ENCODE results near the gene VIM.
A peak's percentile ranks its signal among the peaks of the same experiment; 100 is the strongest.

The VIM gene

DNA sequence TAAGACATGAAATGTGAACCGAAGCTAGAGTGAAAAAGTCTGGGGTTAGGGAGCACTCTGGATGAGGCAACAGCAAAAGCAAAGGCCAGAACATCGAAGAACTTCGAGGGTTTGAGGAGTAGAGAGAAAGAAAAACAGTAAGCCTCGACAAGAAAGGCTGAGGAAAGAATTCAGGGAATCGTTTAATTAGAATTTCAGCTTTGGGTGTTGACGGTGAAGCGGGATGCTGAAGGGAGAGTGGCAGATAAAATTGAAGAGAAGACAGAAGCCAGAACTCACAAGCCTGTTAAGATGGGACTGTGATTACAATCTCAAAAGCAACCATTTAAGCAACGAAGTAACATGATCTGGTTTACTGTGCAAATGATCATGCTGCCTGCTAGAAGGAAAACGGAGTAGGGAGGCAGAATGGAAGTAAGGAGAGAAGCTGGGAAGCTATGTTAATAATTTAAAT lies 28.7 kb upstream of the VIM start:
- peak overlapping the region; percentile 45 for H3K4me3 ChIP-seq (ENCODE audit: extremely low read depth, insufficient read depth, low read length, poor library complexity, severe bottlenecking)
- H3K9me3 ChIP-seq (ENCODE audit: control insufficient read depth, low read length), result peaks cover 11% of the 10 kb centered on the region
- H3K27ac ChIP-seq (ENCODE audit: low read depth, low read length, severe bottlenecking), result peak overlapping the region; percentile 97
- 8 to 10% methylated on average over 7 of the region's 9 CpGs for WGBS, 2 experiments (ENCODE audit: insufficient coverage in 2 of 2)
- peaks cover 33% of the 10 kb centered on the region for H3K4me1 ChIP-seq (ENCODE audit: control insufficient read depth, insufficient read depth, low read length, poor library complexity, severe bottlenecking)
- no peaks in the 10 kb centered on the region for H3K36me3 ChIP-seq (ENCODE audit: control insufficient read depth, insufficient read depth, low read length)

DNA sequence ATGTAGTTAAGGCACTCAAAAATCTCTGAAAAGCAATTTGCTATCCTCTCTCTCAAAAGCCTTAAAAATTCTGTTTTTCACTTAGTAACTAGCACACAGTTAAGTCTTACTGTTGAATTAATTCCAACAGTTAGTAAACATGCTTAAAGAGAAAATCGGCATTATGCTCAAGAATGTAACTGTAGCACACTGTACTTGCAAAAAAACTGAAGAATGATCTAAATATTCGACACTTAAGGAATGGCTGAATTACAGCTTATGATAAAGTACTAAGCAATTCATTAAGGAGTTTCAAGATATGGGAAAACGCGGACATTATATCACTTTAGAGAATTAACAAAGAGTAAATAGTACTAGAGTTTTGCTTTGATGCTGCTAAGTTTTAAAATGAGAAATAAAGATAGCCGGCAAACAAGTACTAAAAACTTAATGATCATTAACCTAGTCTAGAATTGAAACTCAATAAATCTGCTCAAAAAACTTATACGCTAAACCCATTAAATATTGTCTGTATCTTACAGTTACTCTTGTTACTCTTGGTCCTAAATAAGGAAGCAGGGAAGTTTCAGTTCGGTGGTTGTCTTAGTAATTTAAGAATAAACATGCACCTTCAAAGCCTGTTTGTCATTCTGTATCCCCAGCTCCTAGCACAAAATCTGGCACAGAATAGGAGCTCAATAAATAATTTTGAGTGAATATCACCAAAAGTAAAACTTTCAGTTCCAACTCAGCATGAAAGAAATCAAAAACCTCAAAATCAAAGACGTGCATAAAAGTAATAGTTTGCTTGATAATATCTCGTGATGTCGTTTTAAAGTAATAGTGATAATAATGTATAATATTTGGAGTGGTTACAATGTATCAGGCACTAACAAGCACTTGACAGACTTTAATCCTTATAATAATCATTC lies 27.8 kb upstream of the VIM start:
- H3K27ac ChIP-seq (ENCODE audit: low read depth, low read length, severe bottlenecking), result peak overlapping the region; percentile 97
- peaks cover 33% of the 10 kb centered on the region for H3K4me1 ChIP-seq (ENCODE audit: control insufficient read depth, insufficient read depth, low read length, poor library complexity, severe bottlenecking)
- H3K9me3 ChIP-seq (ENCODE audit: control insufficient read depth, low read length), result peaks cover 7% of the 10 kb centered on the region
- peak overlapping the region; percentile 45 for H3K4me3 ChIP-seq (ENCODE audit: extremely low read depth, insufficient read depth, low read length, poor library complexity, severe bottlenecking)
- no CpG with 5 or more reads among the region's 10 CpGs for WGBS, 2 experiments (ENCODE audit: insufficient coverage in 2 of 2)
- H3K36me3 ChIP-seq (ENCODE audit: control insufficient read depth, insufficient read depth, low read length), result no peaks in the 10 kb centered on the region

DNA sequence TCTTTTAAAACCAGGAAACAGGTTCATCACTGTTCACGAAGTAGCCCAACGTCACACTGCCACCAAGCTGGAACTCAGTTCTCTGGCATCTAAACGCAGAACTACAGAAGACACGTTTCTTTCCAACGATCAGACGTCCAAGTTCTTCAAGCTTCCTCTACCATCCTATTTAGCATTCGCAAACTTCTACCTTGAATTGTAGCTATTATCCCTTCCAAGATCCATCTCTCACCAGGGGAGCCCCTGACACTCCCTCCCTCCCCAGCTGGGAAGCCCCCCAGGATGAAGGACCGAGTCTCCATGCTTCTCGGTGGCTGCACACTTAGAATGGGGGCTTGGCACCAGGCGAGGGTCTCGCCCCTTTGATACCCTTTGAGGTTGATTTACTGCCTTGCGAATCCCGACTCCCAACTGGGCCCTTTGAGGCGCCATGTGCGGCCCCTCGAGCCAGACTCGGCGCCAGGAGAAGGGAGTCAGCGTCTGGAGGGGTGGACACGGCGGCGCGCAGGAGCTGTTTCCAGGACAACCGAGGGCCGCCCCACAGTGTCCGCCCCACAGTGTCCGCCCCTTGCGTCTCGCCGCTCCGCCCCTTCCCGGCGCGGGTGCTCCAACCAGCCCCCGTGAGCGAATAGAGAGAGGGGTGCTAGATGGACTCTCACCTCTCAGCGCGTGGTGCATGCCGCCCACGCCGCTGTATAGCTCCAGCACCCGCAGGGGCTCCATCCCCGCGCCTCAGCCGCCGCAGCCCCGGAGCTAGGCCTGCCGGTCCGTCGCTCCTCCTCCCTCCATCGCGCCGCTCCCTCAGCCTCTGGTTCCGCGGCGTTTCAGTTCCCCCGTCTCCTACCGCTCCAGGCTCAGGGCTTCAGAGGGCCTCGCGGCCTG lies 26.9 kb upstream of the VIM start, which contains the start of gene TRDMT1:
Gene TRDMT1, minus strand, starts transcription at position 761 of the 882 bp plus-strand sequence. Its CDS starts 38 bp downstream, at position 723.
- peak within 1 kb of the TSS; percentile 97 for H3K27ac ChIP-seq (ENCODE audit: low read depth, low read length, severe bottlenecking)
- peaks cover 5% of the 10 kb centered on the region for H3K9me3 ChIP-seq (ENCODE audit: control insufficient read depth, low read length)
- H3K4me3 ChIP-seq (ENCODE audit: extremely low read depth, insufficient read depth, low read length, poor library complexity, severe bottlenecking), result peak within 1 kb of the TSS; percentile 45
- H3K4me1 ChIP-seq (ENCODE audit: control insufficient read depth, insufficient read depth, low read length, poor library complexity, severe bottlenecking), result peaks cover 35% of the 10 kb centered on the region
- no peaks in the 10 kb centered on the region for H3K36me3 ChIP-seq (ENCODE audit: control insufficient read depth, insufficient read depth, low read length)
- WGBS, 2 experiments (ENCODE audit: insufficient coverage in 2 of 2), result 0% methylated on average over 28 to 39 of the region's 60 CpGs

DNA sequence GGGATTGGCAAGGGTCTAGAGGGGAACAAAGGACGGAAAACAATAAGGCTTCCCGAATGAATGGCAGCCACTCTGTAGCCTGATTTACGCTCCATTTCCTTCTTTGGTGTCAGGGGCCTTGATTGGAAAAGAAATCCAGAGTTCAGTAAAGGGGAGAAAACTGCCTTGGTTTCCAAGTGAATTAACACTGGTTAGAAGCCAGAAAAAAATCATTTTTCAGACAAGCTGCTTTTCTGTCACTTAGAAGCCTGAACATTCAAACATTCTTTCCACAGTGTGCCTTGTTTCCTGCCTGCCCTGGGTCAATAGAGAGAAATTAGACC lies 26.3 kb upstream of the VIM start:
- WGBS, 2 experiments (ENCODE audit: insufficient coverage in 2 of 2), result 7 to 15% methylated on average over 3 of the region's 3 CpGs
- Histone ChIP-seq H3K9me3 (ENCODE audit: control insufficient read depth, low read length) (peaks cover 5% of the 10 kb centered on the region), H3K36me3 (ENCODE audit: control insufficient read depth, insufficient read depth, low read length) (no peaks in the 10 kb centered on the region), H3K4me3 (ENCODE audit: extremely low read depth, insufficient read depth, low read length, poor library complexity, severe bottlenecking) (peak overlapping the region; percentile 45), H3K27ac (ENCODE audit: low read depth, low read length, severe bottlenecking) (peak overlapping the region; percentile 97), H3K4me1 (ENCODE audit: control insufficient read depth, insufficient read depth, low read length, poor library complexity, severe bottlenecking) (peaks cover 41% of the 10 kb centered on the region)

DNA sequence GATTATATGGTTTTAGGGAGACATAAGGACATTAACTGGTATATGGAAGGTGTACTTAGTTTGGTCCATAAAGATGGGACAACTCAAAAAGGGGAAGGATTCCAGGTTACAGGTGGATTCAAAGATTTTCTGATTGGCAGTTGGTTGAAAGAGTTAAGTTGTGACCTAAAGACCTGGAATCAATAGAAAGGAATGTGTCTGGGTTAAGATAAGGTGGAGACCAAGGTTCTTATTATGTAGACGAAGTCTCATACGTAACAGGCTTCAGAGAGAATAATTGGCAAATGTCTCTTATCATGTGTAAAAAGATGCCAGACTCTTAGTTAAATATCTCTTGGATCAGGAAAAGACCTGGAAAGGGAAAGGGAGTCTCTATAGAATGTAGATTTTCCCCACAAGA lies 25.5 kb upstream of the VIM start:
- Histone ChIP-seq H3K4me1 (ENCODE audit: control insufficient read depth, insufficient read depth, low read length, poor library complexity, severe bottlenecking) (peaks cover 42% of the 10 kb centered on the region), H3K27ac (ENCODE audit: low read depth, low read length, severe bottlenecking) (peak overlapping the region; percentile 97), H3K9me3 (ENCODE audit: control insufficient read depth, low read length) (peaks cover 5% of the 10 kb centered on the region), H3K4me3 (ENCODE audit: extremely low read depth, insufficient read depth, low read length, poor library complexity, severe bottlenecking) (no peak overlapping the region), H3K36me3 (ENCODE audit: control insufficient read depth, insufficient read depth, low read length) (no peaks in the 10 kb centered on the region)
- WGBS, 2 experiments (ENCODE audit: insufficient coverage in 2 of 2), result 80 to 87% methylated on average over 2 of the region's 2 CpGs

DNA sequence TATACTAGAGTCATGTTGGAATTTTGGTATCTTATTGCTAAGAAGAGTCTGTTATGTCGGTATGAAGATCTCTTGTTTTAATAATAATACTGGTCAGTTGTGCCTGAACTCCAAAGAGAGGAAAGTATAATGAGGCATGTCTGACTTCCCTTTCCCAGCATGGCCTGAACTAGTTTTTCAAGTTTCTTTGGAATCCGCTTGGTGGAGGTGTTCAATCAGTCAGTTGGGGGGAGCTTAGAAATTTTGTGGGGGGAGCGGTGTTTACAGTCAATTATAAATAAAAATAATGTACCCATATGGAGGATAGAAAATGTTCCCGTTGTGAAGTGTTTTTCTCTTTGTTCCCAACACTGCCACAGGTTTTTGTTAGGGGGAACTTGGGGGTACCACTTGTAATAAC lies 25.0 kb upstream of the VIM start:
- H3K4me1 ChIP-seq (ENCODE audit: control insufficient read depth, insufficient read depth, low read length, poor library complexity, severe bottlenecking), result peaks cover 42% of the 10 kb centered on the region

DNA sequence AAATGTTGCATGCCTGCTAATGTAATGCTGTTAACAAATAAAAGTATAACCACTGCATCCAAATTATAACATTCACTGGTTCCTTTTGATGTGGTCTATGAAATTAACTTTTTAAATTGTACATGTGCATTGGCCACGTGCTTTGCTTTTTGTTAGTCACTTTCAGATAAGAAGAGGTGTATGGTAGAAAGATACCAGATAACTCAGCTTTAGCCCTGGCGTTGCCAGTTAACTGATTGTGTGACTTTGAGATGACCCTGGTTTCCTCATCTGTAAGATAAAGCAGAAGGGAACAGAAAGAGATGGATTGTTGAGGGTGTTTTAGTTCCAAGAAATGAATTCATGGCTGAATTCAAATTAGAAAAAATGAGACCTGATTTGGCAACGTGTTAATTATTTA lies 24.6 kb upstream of the VIM start:
- WGBS, 2 experiments (ENCODE audit: insufficient coverage in 2 of 2), result 38 to 75% methylated on average over 2 of the region's 3 CpGs
- peak overlapping the region; percentile 97 for H3K27ac ChIP-seq (ENCODE audit: low read depth, low read length, severe bottlenecking)
- H3K9me3 ChIP-seq (ENCODE audit: control insufficient read depth, low read length), result no peaks in the 10 kb centered on the region
- peaks cover 42% of the 10 kb centered on the region for H3K4me1 ChIP-seq (ENCODE audit: control insufficient read depth, insufficient read depth, low read length, poor library complexity, severe bottlenecking)
- H3K36me3 ChIP-seq (ENCODE audit: control insufficient read depth, insufficient read depth, low read length), result no peaks in the 10 kb centered on the region
- no peak overlapping the region for H3K4me3 ChIP-seq (ENCODE audit: extremely low read depth, insufficient read depth, low read length, poor library complexity, severe bottlenecking)

More for the DNA sequence above, 25.0 kb upstream of the VIM start:
- 80 to 100% methylated on average over 1 to 2 of the region's 4 CpGs for WGBS, 2 experiments (ENCODE audit: insufficient coverage in 2 of 2)
- H3K9me3 ChIP-seq (ENCODE audit: control insufficient read depth, low read length), result peaks cover 3% of the 10 kb centered on the region
- H3K36me3 ChIP-seq (ENCODE audit: control insufficient read depth, insufficient read depth, low read length), result no peaks in the 10 kb centered on the region
- no peak overlapping the region for H3K4me3 ChIP-seq (ENCODE audit: extremely low read depth, insufficient read depth, low read length, poor library complexity, severe bottlenecking)
- peak overlapping the region; percentile 97 for H3K27ac ChIP-seq (ENCODE audit: low read depth, low read length, severe bottlenecking)

DNA sequence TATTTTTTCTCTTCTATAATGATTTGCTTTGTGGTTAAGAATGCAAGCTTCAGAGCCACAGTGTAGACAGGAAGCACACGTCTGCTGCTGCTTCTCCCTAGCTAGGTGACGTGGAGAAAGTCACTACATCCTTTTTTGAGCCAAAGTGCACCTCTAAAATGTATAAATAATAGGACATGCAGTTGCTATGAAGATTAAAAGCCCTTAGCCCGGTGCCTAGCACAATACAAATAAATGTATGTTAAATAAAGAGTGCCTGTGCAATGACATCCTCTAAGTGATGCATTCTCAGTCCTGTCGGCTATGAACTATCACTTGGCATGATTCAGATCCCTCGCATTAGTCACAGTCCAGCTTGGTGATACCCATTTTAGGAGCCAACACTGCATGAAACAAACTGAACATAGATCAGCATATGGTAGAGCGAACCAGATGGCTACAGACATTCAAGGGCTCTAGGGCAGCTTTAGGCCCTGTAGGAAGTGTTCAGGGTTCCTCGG lies 21.8 kb upstream of the VIM start:
- peaks cover 31% of the 10 kb centered on the region for H3K4me1 ChIP-seq (ENCODE audit: control insufficient read depth, insufficient read depth, low read length, poor library complexity, severe bottlenecking)
- H3K36me3 ChIP-seq (ENCODE audit: control insufficient read depth, insufficient read depth, low read length), result no peaks in the 10 kb centered on the region
- WGBS, 2 experiments (ENCODE audit: insufficient coverage in 2 of 2), result 86 to 93% methylated on average over 4 to 5 of the region's 7 CpGs
- H3K4me3 ChIP-seq (ENCODE audit: extremely low read depth, insufficient read depth, low read length, poor library complexity, severe bottlenecking), result no peak overlapping the region
- no peaks in the 10 kb centered on the region for H3K9me3 ChIP-seq (ENCODE audit: control insufficient read depth, low read length)
- peak overlapping the region; percentile 51 for H3K27ac ChIP-seq (ENCODE audit: low read depth, low read length, severe bottlenecking)

DNA sequence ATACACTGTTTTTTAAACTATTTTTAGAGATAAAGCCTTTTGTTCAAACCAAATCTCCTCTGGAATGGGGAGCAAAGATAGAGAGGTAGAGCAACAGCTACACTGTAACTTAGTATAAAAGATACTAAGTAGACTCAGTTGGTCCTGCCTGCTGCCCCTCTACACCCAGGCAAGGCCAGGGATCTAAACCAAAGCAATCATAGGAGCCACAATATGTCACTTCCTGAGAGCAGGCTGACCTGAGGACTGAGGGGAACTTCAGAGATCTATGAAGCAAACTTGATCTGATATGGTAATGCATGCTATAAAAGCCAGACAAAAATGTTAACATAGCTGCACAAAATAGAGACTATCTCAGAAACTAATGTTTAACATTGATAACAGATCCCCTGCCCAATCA lies 19.6 kb upstream of the VIM start:
- Histone ChIP-seq H3K4me3 (ENCODE audit: extremely low read depth, insufficient read depth, low read length, poor library complexity, severe bottlenecking) (no peak overlapping the region), H3K4me1 (ENCODE audit: control insufficient read depth, insufficient read depth, low read length, poor library complexity, severe bottlenecking) (peaks cover 34% of the 10 kb centered on the region), H3K36me3 (ENCODE audit: control insufficient read depth, insufficient read depth, low read length) (no peaks in the 10 kb centered on the region), H3K9me3 (ENCODE audit: control insufficient read depth, low read length) (no peaks in the 10 kb centered on the region), H3K27ac (ENCODE audit: low read depth, low read length, severe bottlenecking) (no peak overlapping the region)

DNA sequence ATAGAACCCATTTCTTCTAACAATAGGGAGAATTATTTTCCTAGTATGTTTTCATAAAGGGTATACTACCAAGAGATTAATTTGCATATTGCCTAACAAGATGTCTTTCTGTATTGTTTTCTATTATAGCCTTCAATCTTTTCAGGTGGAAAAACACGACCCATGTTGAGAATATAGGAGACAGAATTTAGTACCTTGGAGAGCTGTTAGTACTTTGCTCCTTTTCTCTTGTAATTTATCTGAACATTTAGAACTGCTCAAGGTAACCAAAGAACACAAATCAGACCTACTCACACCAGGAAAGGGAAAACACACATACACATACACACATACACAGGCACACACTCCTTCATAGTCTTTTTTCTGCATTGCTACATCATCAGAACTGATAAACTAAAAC lies 18.7 kb upstream of the VIM start:
- Histone ChIP-seq H3K9me3 (ENCODE audit: control insufficient read depth, low read length) (no peaks in the 10 kb centered on the region), H3K4me3 (ENCODE audit: extremely low read depth, insufficient read depth, low read length, poor library complexity, severe bottlenecking) (no peak overlapping the region), H3K27ac (ENCODE audit: low read depth, low read length, severe bottlenecking) (no peak overlapping the region), H3K36me3 (ENCODE audit: control insufficient read depth, insufficient read depth, low read length) (no peaks in the 10 kb centered on the region), H3K4me1 (ENCODE audit: control insufficient read depth, insufficient read depth, low read length, poor library complexity, severe bottlenecking) (peaks cover 38% of the 10 kb centered on the region)
- no CpG with 5 or more reads among the region's 1 CpG for WGBS, 2 experiments (ENCODE audit: insufficient coverage in 2 of 2)
